Measurements from ENCODE around the gene GUCD1. TPM values are rescaled to one million over a fixed set of nuclear protein-coding genes. Genes with fewer than 3 reads are reported as not detected.

The GUCD1 gene
- total RNA-seq, 2 donors from 2014 or later, result 96.4 to 98.2 TPM

GRCh38 chr22:24519496-24519895 lies 35.4 kb downstream of the GUCD1 start:
- no peak overlapping the region for H3K4me3 Mint-ChIP-seq
- no peak overlapping the region for H3K27ac Mint-ChIP-seq
- DNase-seq (no peak), ATAC-seq (replicated peaks in 1 of 2) (no peak)
- H3K4me1 Mint-ChIP-seq (ENCODE audit: low read depth), result peaks cover 15% of the 10 kb centered on the region
- H3K27me3 Mint-ChIP-seq (ENCODE audit: low read depth), result no peaks in the 10 kb centered on the region
- H3K9me3 Mint-ChIP-seq, result no peaks in the 10 kb centered on the region
- H3K36me3 Mint-ChIP-seq (ENCODE audit: insufficient read depth in 2 of 2), result no peaks in the 10 kb centered on the region

- peaks cover 15% of the 10 kb centered on the region for H3K4me1 Mint-ChIP-seq (ENCODE audit: low read depth)
- no peak for DNase-seq
- H3K4me3 Mint-ChIP-seq, result no peak overlapping the region
- H3K36me3 Mint-ChIP-seq (ENCODE audit: insufficient read depth in 2 of 2), result no peaks in the 10 kb centered on the region
- no peak for ATAC-seq (replicated peaks in 1 of 2)
- no peak overlapping the region for H3K27ac Mint-ChIP-seq
- H3K9me3 Mint-ChIP-seq, result no peaks in the 10 kb centered on the region
- no peaks in the 10 kb centered on the region for H3K27me3 Mint-ChIP-seq (ENCODE audit: low read depth)
Measured at GRCh38 chr22:24518771-24519485, 36.0 kb downstream of the GUCD1 start.

GRCh38 chr22:24518228-24518627 lies 36.7 kb downstream of the GUCD1 start:
- Mint-ChIP-seq H3K27ac (no peak overlapping the region), H3K4me3 (no peak overlapping the region), H3K9me3 (no peaks in the 10 kb centered on the region), H3K4me1 (ENCODE audit: low read depth) (peaks cover 15% of the 10 kb centered on the region), H3K27me3 (ENCODE audit: low read depth) (no peaks in the 10 kb centered on the region), H3K36me3 (ENCODE audit: insufficient read depth in 2 of 2) (no peaks in the 10 kb centered on the region)
- DNase-seq (no peak), ATAC-seq (replicated peaks in 1 of 2) (no peak)

- peaks cover 6% of the 10 kb centered on the region for H3K27me3 Mint-ChIP-seq (ENCODE audit: low read depth)
Measured at GRCh38 chr22:24517446-24517845, 37.5 kb downstream of the GUCD1 start.

GRCh38 chr22:24516301-24516737 lies 38.6 kb downstream of the GUCD1 start:
- Mint-ChIP-seq H3K27ac (no peak overlapping the region), H3K9me3 (no peaks in the 10 kb centered on the region), H3K4me1 (ENCODE audit: low read depth) (peaks cover 18% of the 10 kb centered on the region), H3K36me3 (ENCODE audit: insufficient read depth in 2 of 2) (no peaks in the 10 kb centered on the region), H3K4me3 (no peak overlapping the region), H3K27me3 (ENCODE audit: low read depth) (peaks cover 6% of the 10 kb centered on the region)
- no peak for DNase-seq
- ATAC-seq (replicated peaks in 1 of 2), result peak in 1 of 2 donors; percentile 54

More at GRCh38 chr22:24517446-24517845, 37.5 kb downstream of the GUCD1 start:
- H3K27ac Mint-ChIP-seq, result no peak overlapping the region
- H3K9me3 Mint-ChIP-seq, result no peaks in the 10 kb centered on the region
- no peaks in the 10 kb centered on the region for H3K36me3 Mint-ChIP-seq (ENCODE audit: insufficient read depth in 2 of 2)
- H3K4me3 Mint-ChIP-seq, result no peak overlapping the region
- H3K4me1 Mint-ChIP-seq (ENCODE audit: low read depth), result peaks cover 15% of the 10 kb centered on the region
- DNase-seq (no peak), ATAC-seq (replicated peaks in 1 of 2) (no peak)

- peaks cover 27% of the 10 kb centered on the region for H3K4me1 Mint-ChIP-seq (ENCODE audit: low read depth)
- no peak for DNase-seq
- ATAC-seq (replicated peaks in 1 of 2), result no peak
- peaks cover 13% of the 10 kb centered on the region for H3K27me3 Mint-ChIP-seq (ENCODE audit: low read depth)
- no peak overlapping the region for H3K4me3 Mint-ChIP-seq
- H3K9me3 Mint-ChIP-seq, result no peaks in the 10 kb centered on the region
- H3K27ac Mint-ChIP-seq, result no peak overlapping the region
- no peaks in the 10 kb centered on the region for H3K36me3 Mint-ChIP-seq (ENCODE audit: insufficient read depth in 2 of 2)
Measured at GRCh38 chr22:24515027-24515338, 40.0 kb downstream of the GUCD1 start.

GRCh38 chr22:24514241-24515026 lies 40.5 kb downstream of the GUCD1 start:
- Mint-ChIP-seq H3K36me3 (ENCODE audit: insufficient read depth in 2 of 2) (no peaks in the 10 kb centered on the region), H3K27ac (no peak overlapping the region), H3K27me3 (ENCODE audit: low read depth) (peaks cover 13% of the 10 kb centered on the region), H3K9me3 (no peaks in the 10 kb centered on the region), H3K4me3 (no peak overlapping the region), H3K4me1 (ENCODE audit: low read depth) (peaks cover 27% of the 10 kb centered on the region)
- peak in 1 of 2 donors; percentile 37 for DNase-seq
- ATAC-seq (replicated peaks in 1 of 2), result peak; percentile 37 to 73

- Mint-ChIP-seq H3K4me1 (ENCODE audit: low read depth) (peaks cover 27% of the 10 kb centered on the region), H3K4me3 (no peak overlapping the region)
Measured at GRCh38 chr22:24513378-24514240, 41.3 kb downstream of the GUCD1 start.

GRCh38 chr22:24512043-24512442 lies 42.9 kb downstream of the GUCD1 start:
- Mint-ChIP-seq H3K4me3 (no peak overlapping the region), H3K27ac (no peak overlapping the region), H3K27me3 (ENCODE audit: low read depth) (peaks cover 13% of the 10 kb centered on the region), H3K9me3 (no peaks in the 10 kb centered on the region), H3K36me3 (ENCODE audit: insufficient read depth in 2 of 2) (no peaks in the 10 kb centered on the region), H3K4me1 (ENCODE audit: low read depth) (peaks cover 27% of the 10 kb centered on the region)
- ATAC-seq (replicated peaks in 1 of 2) (no peak), DNase-seq (no peak)

More at GRCh38 chr22:24513378-24514240, 41.3 kb downstream of the GUCD1 start:
- H3K27ac Mint-ChIP-seq, result no peak overlapping the region
- H3K36me3 Mint-ChIP-seq (ENCODE audit: insufficient read depth in 2 of 2), result no peaks in the 10 kb centered on the region
- H3K9me3 Mint-ChIP-seq, result no peaks in the 10 kb centered on the region
- ATAC-seq (replicated peaks in 1 of 2) (no peak), DNase-seq (no peak)
- H3K27me3 Mint-ChIP-seq (ENCODE audit: low read depth), result peaks cover 13% of the 10 kb centered on the region

GRCh38 chr22:24510637-24511625 lies 44.0 kb downstream of the GUCD1 start:
- H3K4me1 Mint-ChIP-seq (ENCODE audit: low read depth), result peaks cover 27% of the 10 kb centered on the region
- no peak overlapping the region for H3K27ac Mint-ChIP-seq
- H3K4me3 Mint-ChIP-seq, result no peak overlapping the region
- H3K36me3 Mint-ChIP-seq (ENCODE audit: insufficient read depth in 2 of 2), result no peaks in the 10 kb centered on the region
- H3K9me3 Mint-ChIP-seq, result no peaks in the 10 kb centered on the region
- ATAC-seq (replicated peaks in 1 of 2) (no peak), DNase-seq (no peak)
- peaks cover 13% of the 10 kb centered on the region for H3K27me3 Mint-ChIP-seq (ENCODE audit: low read depth)

GRCh38 chr22:24507716-24508115 lies 47.2 kb downstream of the GUCD1 start:
- no peaks in the 10 kb centered on the region for H3K9me3 Mint-ChIP-seq
- H3K4me1 Mint-ChIP-seq (ENCODE audit: low read depth), result peaks cover 35% of the 10 kb centered on the region
- no peak overlapping the region for H3K4me3 Mint-ChIP-seq
- DNase-seq, result no peak
- H3K27me3 Mint-ChIP-seq (ENCODE audit: low read depth), result peaks cover 8% of the 10 kb centered on the region
- no peak for ATAC-seq (replicated peaks in 1 of 2)
- H3K36me3 Mint-ChIP-seq (ENCODE audit: insufficient read depth in 2 of 2), result no peaks in the 10 kb centered on the region
- no peak overlapping the region for H3K27ac Mint-ChIP-seq

- Mint-ChIP-seq H3K4me1 (ENCODE audit: low read depth) (peaks cover 32% of the 10 kb centered on the region), H3K36me3 (ENCODE audit: insufficient read depth in 2 of 2) (no peaks in the 10 kb centered on the region), H3K27me3 (ENCODE audit: low read depth) (peaks cover 6% of the 10 kb centered on the region), H3K4me3 (no peak overlapping the region), H3K9me3 (no peaks in the 10 kb centered on the region), H3K27ac (no peak overlapping the region)
- ATAC-seq (replicated peaks in 1 of 2), result no peak
- no peak for DNase-seq
Measured at GRCh38 chr22:24506802-24507438, 48.0 kb downstream of the GUCD1 start.

Data from activated T-cell treated with anti-CD3 and anti-CD28 coated beads, Interleukin-2, amount 50 U/mL, for 72 hours (primary cell).